Esophagus (tissue), 2 donors: Measurements from ENCODE around the gene CLTA. TPM values are rescaled to one million over a fixed set of nuclear protein-coding genes. Genes with fewer than 3 reads are reported as not detected.
A peak's percentile ranks its signal among the peaks of the same experiment; 100 is the strongest.
"Not testable (repeated sequence)": the region's sequence is repeated elsewhere in the genome, so short reads cannot be mapped to it uniquely, and the experiment has no call there.

Experiments used
- H3K27ac ChIP-seq, 2 donors: one replicate each; pipeline ENCODE4 v1.5.1; 2013; ENCODE audit warnings: low read depth in 2 of 2, mild to moderate bottlenecking in 2 of 2, inconsistent platforms in 1 of 2, low read length in 1 of 2, moderate library complexity in 1 of 2
- H3K27me3 ChIP-seq, 2 donors: one replicate each; pipeline ENCODE4 v1.6.1; 2013; ENCODE audit warnings: low read length in 2 of 2, control low read depth in 1 of 2, mild to moderate bottlenecking in 1 of 2; ENCODE audit not compliant: insufficient read depth in 2 of 2, control insufficient read depth in 1 of 2
- H3K36me3 ChIP-seq, 2 donors: one replicate each; pipeline ENCODE4 v1.6.1; 2013; ENCODE audit warnings: low read length in 1 of 2; ENCODE audit not compliant: control insufficient read depth in 2 of 2, insufficient read depth in 2 of 2
- H3K4me1 ChIP-seq, 2 donors: one replicate each; pipeline ENCODE4 v1.6.1; 2013; ENCODE audit warnings: low read length in 1 of 2; ENCODE audit not compliant: control insufficient read depth in 2 of 2, insufficient read depth in 2 of 2
- H3K4me3 ChIP-seq, 2 donors: one replicate each; pipeline ENCODE4 v1.5.1; 2013; ENCODE audit warnings: low read length in 2 of 2, mild to moderate bottlenecking in 2 of 2, low read depth in 1 of 2, moderate library complexity in 1 of 2
- H3K9me3 ChIP-seq, 2 donors: one replicate each; pipeline ENCODE4 v1.6.1; 2013; ENCODE audit warnings: mild to moderate bottlenecking in 2 of 2, low read depth in 1 of 2, low read length in 1 of 2, moderate library complexity in 1 of 2; ENCODE audit not compliant: control insufficient read depth in 2 of 2, insufficient read depth in 1 of 2
- WGBS, 2 donors: extraction: QIAGEN DNeasy Blood & Tissue Kit; methylation state at CpG; one replicate each; pipeline ENCODE4 v1.1.7; 2013; 5-methylcytosine and 5-hydroxymethylcytosine counted together
- polyA plus RNA-seq, 2 donors: library from polyadenylated mRNA; stranded (reverse); fragments of 200-250 nt; gene quantifications; one replicate each; pipeline ENCODE4 v1.2.3, GENCODE V29; 2013
- donor health status: healthy with polysubstance abuse.
- donor health status: Bipolar disorder and iron deficiency.

CLTA gene
- polyA plus RNA-seq, 2 donors, result 93.2 to 202 TPM

- not testable (repeated sequence) for H3K4me1 ChIP-seq, H3K4me3 ChIP-seq, H3K27ac ChIP-seq, H3K9me3 ChIP-seq, H3K36me3 ChIP-seq, H3K27me3 ChIP-seq
- 94 to 96% methylated on average over 10 of the region's 10 CpGs for WGBS, 2 donors
Measured at GRCh38 chr9:36176496-36176895, 14.2 kb upstream of the CLTA start.

- Histone ChIP-seq H3K27me3 (no peaks in the 10 kb centered on the region), H3K4me1 (no peaks in the 10 kb centered on the region), H3K9me3 (no peaks in the 10 kb centered on the region), H3K36me3 (no peaks in the 10 kb centered on the region), H3K4me3 (no peak overlapping the region), H3K27ac (no peak overlapping the region)
- 73 to 79% methylated on average over 4 of the region's 4 CpGs for WGBS, 2 donors
Measured at GRCh38 chr9:36177571-36177970, 13.2 kb upstream of the CLTA start.

- not testable (repeated sequence) for H3K4me3 ChIP-seq, H3K9me3 ChIP-seq, H3K4me1 ChIP-seq, H3K27ac ChIP-seq, H3K36me3 ChIP-seq, H3K27me3 ChIP-seq
- WGBS, 2 donors, result 82 to 91% methylated on average over 6 of the region's 6 CpGs
Measured at GRCh38 chr9:36180243-36180642, 10.5 kb upstream of the CLTA start.

GRCh38 chr9:36187414-36187813 lies 3.3 kb upstream of the CLTA start:
- Histone ChIP-seq H3K4me3 (no peak overlapping the region), H3K4me1 (peaks cover 3 to 4% of the 10 kb centered on the region in 2 donors), H3K36me3 (no peaks in the 10 kb centered on the region), H3K27me3 (no peaks in the 10 kb centered on the region), H3K27ac (no peak overlapping the region), H3K9me3 (no peaks in the 10 kb centered on the region)

- Histone ChIP-seq H3K4me3 (no peak overlapping the region), H3K27ac (no peak overlapping the region), H3K4me1 (peaks cover 3 to 4% of the 10 kb centered on the region in 2 donors), H3K36me3 (no peaks in the 10 kb centered on the region), H3K27me3 (no peaks in the 10 kb centered on the region), H3K9me3 (no peaks in the 10 kb centered on the region)
- 82% methylated on average over 5 of the region's 5 CpGs for WGBS, 2 donors
Measured at GRCh38 chr9:36188212-36188611, 2.5 kb upstream of the CLTA start.

GRCh38 chr9:36189976-36190375 lies 745 bp upstream of the CLTA start:
- Histone ChIP-seq H3K4me3 (peak overlapping the region in 1 of 2 donors; percentile 98), H3K27ac (no peak overlapping the region), H3K27me3 (no peaks in the 10 kb centered on the region), H3K9me3 (no peaks in the 10 kb centered on the region), H3K4me1 (peaks cover 4 to 8% of the 10 kb centered on the region in 2 donors), H3K36me3 (peaks cover 0 to 2% of the 10 kb centered on the region in 2 donors)
- WGBS, 2 donors, result 11% methylated on average over 9 of the region's 9 CpGs

GRCh38 chr9:36191290-36191645 lies 547 bp downstream of the CLTA start:
- Histone ChIP-seq H3K27ac (peak overlapping the region; percentile 91 to 92), H3K27me3 (no peaks in the 10 kb centered on the region), H3K36me3 (peaks cover 0 to 2% of the 10 kb centered on the region in 2 donors), H3K9me3 (no peaks in the 10 kb centered on the region), H3K4me3 (peak overlapping the region; percentile 83 to 98), H3K4me1 (peaks cover 4 to 8% of the 10 kb centered on the region in 2 donors)
- 0 to 1% methylated on average over 18 of the region's 18 CpGs for WGBS, 2 donors

GRCh38 chr9:36191686-36192085 lies 965 bp downstream of the CLTA start:
- Histone ChIP-seq H3K9me3 (no peaks in the 10 kb centered on the region), H3K27me3 (no peaks in the 10 kb centered on the region), H3K36me3 (peaks cover 0 to 2% of the 10 kb centered on the region in 2 donors), H3K4me3 (peak overlapping the region; percentile 83 to 98), H3K27ac (peak overlapping the region in 1 of 2 donors; percentile 92), H3K4me1 (peaks cover 4 to 8% of the 10 kb centered on the region in 2 donors)
- WGBS, 2 donors, result 1 to 2% methylated on average over 7 of the region's 7 CpGs

- no peaks in the 10 kb centered on the region for H3K9me3 ChIP-seq
- H3K27me3 ChIP-seq, result no peaks in the 10 kb centered on the region
- H3K4me3 ChIP-seq, result peak overlapping the region; percentile 12 to 98
- H3K36me3 ChIP-seq, result peaks cover 0 to 2% of the 10 kb centered on the region in 2 donors
- WGBS, 2 donors, result 62 to 64% methylated on average over 4 of the region's 4 CpGs
- H3K4me1 ChIP-seq, result peaks cover 4 to 8% of the 10 kb centered on the region in 2 donors
- H3K27ac ChIP-seq, result no peak overlapping the region
Measured at GRCh38 chr9:36192196-36192595, 1.5 kb downstream of the CLTA start.

- WGBS, 2 donors, result 75 to 77% methylated on average over 3 of the region's 3 CpGs
- Histone ChIP-seq H3K4me3 (peak overlapping the region in 1 of 2 donors; percentile 98), H3K27me3 (no peaks in the 10 kb centered on the region), H3K9me3 (no peaks in the 10 kb centered on the region), H3K36me3 (peaks cover 0 to 2% of the 10 kb centered on the region in 2 donors), H3K27ac (no peak overlapping the region), H3K4me1 (peaks cover 4 to 8% of the 10 kb centered on the region in 2 donors)
Measured at GRCh38 chr9:36193023-36193422, 2.3 kb downstream of the CLTA start.
